Epithelial cell of esophagus (primary cell): ENCODE measurements around the gene L3MBTL1.

ENCODE experiments used
- DNase-seq: peaks from one replicate; pipeline ENCODE4 v3.0.0; 2010; ENCODE audit warnings: low read depth
- H3K4me3 ChIP-seq: 2 replicates; pipeline ENCODE4 v1.5.1; 2011; ENCODE audit warnings: mild to moderate bottlenecking, low read length, control low read depth
- CTCF ChIP-seq: IDR thresholded peaks from 2 replicates; pipeline ENCODE4 v1.5.1; 2011; ENCODE audit warnings: low read depth, mild to moderate bottlenecking, low read length, control low read depth, inconsistent platforms; ENCODE audit not compliant: insufficient read depth; ENCODE audit errors: missing control alignments

The L3MBTL1 gene

GRCh38 chr20:43538878-43539700 is 31.6 kb downstream of the L3MBTL1 start:
- TF ChIP-seq CTCF = no peak
- H3K4me3 ChIP-seq = no peak overlapping the region
- DNase-seq = no peak

- no peak overlapping the region for H3K4me3 ChIP-seq
- TF ChIP-seq CTCF = no peak
- no peak for DNase-seq
Measured at GRCh38 chr20:43539975-43540672, 32.6 kb downstream of the L3MBTL1 start.

- TF ChIP-seq CTCF = no peak
- H3K4me3 ChIP-seq = no peak overlapping the region
- DNase-seq = no peak
Measured at GRCh38 chr20:43540673-43541060, 33.2 kb downstream of the L3MBTL1 start.

GRCh38 chr20:43541214-43541613 is 33.7 kb downstream of the L3MBTL1 start:
- no peak for TF ChIP-seq CTCF

GRCh38 chr20:43542161-43542560 is 34.7 kb downstream of the L3MBTL1 start:
- no peak overlapping the region for H3K4me3 ChIP-seq
- TF ChIP-seq CTCF = no peak
- no peak for DNase-seq

More at GRCh38 chr20:43541214-43541613, 33.7 kb downstream of the L3MBTL1 start:
- DNase-seq = peak; percentile 86
- H3K4me3 ChIP-seq = no peak overlapping the region

- TF ChIP-seq CTCF = no peak
- no peak overlapping the region for H3K4me3 ChIP-seq
- DNase-seq = no peak
Measured at GRCh38 chr20:43542674-43543073, 35.2 kb downstream of the L3MBTL1 start.
